Measurements from ENCODE around the gene PRAMEF1. TPM values are rescaled to one million over a fixed set of nuclear protein-coding genes. Genes with fewer than 3 reads are reported as not detected.

Gene PRAMEF1
- total and polyA plus RNA-seq, 10 of the 15 experiments (the other 5 are each of a cell fraction or from before 2014, with no cell fraction given): not detected

GRCh38 chr1:12754738-12755137 is 36.5 kb upstream of the PRAMEF1 start:
- Histone ChIP-seq H4K20me1 (ENCODE audit: control insufficient read depth, insufficient read depth) (no peaks in the 10 kb centered on the region), H3K27ac (ENCODE audit: control insufficient read depth, insufficient read depth) (no peak overlapping the region), H2AFZ (ENCODE audit: control insufficient read depth, low read depth, low read length) (no peak overlapping the region), H3K4me3 (no peak overlapping the region), H3K27me3 (replicated peaks in 1 of 2; ENCODE audit: control insufficient read depth in 2 of 2, insufficient read depth in 2 of 2, low read length in 1 of 2) (peaks cover 1 to 3% of the 10 kb centered on the region in 2 experiments; a peak in 3 of 4 replicates), H3K4me1 (ENCODE audit: control insufficient read depth, insufficient read depth, low read length) (no peaks in the 10 kb centered on the region), H3K9me3 (replicated peaks; ENCODE audit: control insufficient read depth, insufficient read depth, low read length) (no peaks in the 10 kb centered on the region), H3K4me2 (ENCODE audit: control insufficient read depth, insufficient read depth) (no peak overlapping the region), H3K36me3 (ENCODE audit: control insufficient read depth in 2 of 2, insufficient read depth in 2 of 2, low read length in 1 of 2) (no peaks in the 10 kb centered on the region), H3K9ac (ENCODE audit: control insufficient read depth, insufficient read depth, low read length) (no peak overlapping the region), H3K79me2 (ENCODE audit: control insufficient read depth, insufficient read depth, low read length) (no peaks in the 10 kb centered on the region)
- SMC1A ChIA-PET (ENCODE audit: uncharacterized antibody, unreplicated experiment): no interaction called here
- intact Hi-C loops (cut with micrococcal nuclease; ENCODE audit: unreplicated experiment) (no loop called here), in situ Hi-C loops (cut with MboI) (no loop called here)
- CTCF ChIA-PET: no interaction called here
- RAD21 ChIA-PET (ENCODE audit: unreplicated experiment): no interaction called here
- TF ChIP-seq EGR1 (IDR thresholded peaks at IDR 0.05; ENCODE audit: borderline replicate concordance in 1 of 2, low read depth in 2 of 2, low read length in 2 of 2): no peak
- TF ChIP-seq BCL3 (IDR thresholded peaks at IDR 0.05; ENCODE audit: borderline replicate concordance, insufficient read depth, low read depth, low read length, poor library complexity, severe bottlenecking): no peak
- no peak for TF ChIP-seq E2F4 (IDR thresholded peaks at IDR 0.05; ENCODE audit: low read depth, low read length)
- no peak for TF ChIP-seq ATF3 (IDR thresholded peaks at IDR 0.05; ENCODE audit: borderline replicate concordance, extremely low read depth, low read depth, low read length)
- TF ChIP-seq YY1 (IDR thresholded peaks at IDR 0.05; ENCODE audit: low read depth, low read length): no peak
- TF ChIP-seq RUNX3 (IDR thresholded peaks at IDR 0.05; ENCODE audit: low read length): no peak
- TF ChIP-seq IKZF2 (IDR thresholded peaks at IDR 0.05): no peak
- no peak for TF ChIP-seq USF1 (IDR thresholded peaks at IDR 0.05; ENCODE audit: borderline replicate concordance, extremely low read length, insufficient read depth, low read depth, low read length)
- POLR2A ChIA-PET: no interaction called here
- 32% methylated on average over 4 of the region's 4 CpGs for WGBS (ENCODE audit: insufficient coverage, insufficient replicate concordance, low lambda C conversion rate, missing lambda C conversion rate)
- no peak for DNase-seq (ENCODE audit: low read depth, low spot score)
- FAIRE-seq: no peak
- BruUV-seq (replicated peaks): no TSS peak
- ATAC-seq: no peak
